Lower leg skin (tissue), 4 donors: Measurements from ENCODE around the gene OSBPL5. TPM values are rescaled to one million over a fixed set of nuclear protein-coding genes. Genes with fewer than 3 reads are reported as not detected.

Experiments used
- DNase-seq, 2 donors: peaks; one replicate each; pipeline ENCODE4 v3.0.0-alpha.2; 2019; ENCODE audit warnings: low spot score in 2 of 2
- H3K4me3 ChIP-seq: fragments of 200-600 bp; sonication (generic); 2 replicates; pipeline ENCODE4 v1.5.1; 2017; ENCODE audit warnings: mild to moderate bottlenecking, low read depth; ENCODE audit not compliant: poor library complexity, severe bottlenecking
- POLR2A ChIP-seq, 2 donors: fragments of 450-650 bp; IDR thresholded peaks; one replicate each; pipeline ENCODE4 v1.6.1; 2016 to 2017; ENCODE audit warnings: antibody characterized with exemption in 2 of 2, mild to moderate bottlenecking in 1 of 2, moderate library complexity in 1 of 2
- WGBS, 2 donors: methylation state at CpG; one replicate each; pipeline ENCODE4 v1.1.5; 2018; 5-methylcytosine and 5-hydroxymethylcytosine counted together
- intact Hi-C: fragments of 100-400 bp; cut with DNase I; formaldehyde crosslinking; loops from one replicate; pipeline ENCODE4 v1.15.0; 2023; ENCODE audit warnings: low total_unique reads
- total RNA-seq, 4 donors: library from RNA; depleted of rRNA; stranded (reverse); fragments of >200 nt; gene quantifications; one replicate each; pipeline ENCODE4 v1.1.0, GENCODE V29; 2016
- TF ChIP-seq, protein P1 (sequence below), 3 donors: fragments of 450-650 bp; IDR thresholded peaks; one replicate each; pipeline ENCODE4 v1.5.1; 2016; ENCODE audit warnings: antibody characterized with exemption in 3 of 3, mild to moderate bottlenecking in 3 of 3, moderate library complexity in 2 of 3

The OSBPL5 gene
- total RNA-seq, 4 donors from 2014 or later, result 39.0 to 77.4 (median 64.2) TPM

DNA sequence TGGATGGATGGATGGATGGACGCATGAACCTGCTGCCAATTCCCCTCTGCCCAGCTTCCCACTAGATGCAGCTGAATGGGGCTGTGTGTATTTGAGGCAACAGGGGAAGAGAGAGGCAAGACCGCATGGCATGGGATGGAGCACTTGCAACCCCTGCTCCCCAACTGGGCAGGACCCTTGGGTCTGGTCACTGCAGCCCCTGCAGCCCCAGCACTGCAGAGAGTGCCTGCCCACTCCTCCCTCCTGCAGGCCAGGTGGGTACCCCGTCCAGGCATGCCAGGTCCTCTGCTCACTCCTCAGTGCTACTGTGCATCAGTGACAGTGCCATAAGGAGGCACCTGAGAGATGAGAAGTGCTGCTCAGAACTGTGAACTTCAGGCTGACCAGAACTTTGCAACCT, 40.3 kb downstream of the OSBPL5 start:
- no peak overlapping the region for H3K4me3 ChIP-seq
- no peak for DNase-seq
- WGBS, 2 donors, result 59 to 69% methylated on average over 3 of the region's 3 CpGs
- intact Hi-C loops, result no loop called here
- TF ChIP-seq, protein P1, sequence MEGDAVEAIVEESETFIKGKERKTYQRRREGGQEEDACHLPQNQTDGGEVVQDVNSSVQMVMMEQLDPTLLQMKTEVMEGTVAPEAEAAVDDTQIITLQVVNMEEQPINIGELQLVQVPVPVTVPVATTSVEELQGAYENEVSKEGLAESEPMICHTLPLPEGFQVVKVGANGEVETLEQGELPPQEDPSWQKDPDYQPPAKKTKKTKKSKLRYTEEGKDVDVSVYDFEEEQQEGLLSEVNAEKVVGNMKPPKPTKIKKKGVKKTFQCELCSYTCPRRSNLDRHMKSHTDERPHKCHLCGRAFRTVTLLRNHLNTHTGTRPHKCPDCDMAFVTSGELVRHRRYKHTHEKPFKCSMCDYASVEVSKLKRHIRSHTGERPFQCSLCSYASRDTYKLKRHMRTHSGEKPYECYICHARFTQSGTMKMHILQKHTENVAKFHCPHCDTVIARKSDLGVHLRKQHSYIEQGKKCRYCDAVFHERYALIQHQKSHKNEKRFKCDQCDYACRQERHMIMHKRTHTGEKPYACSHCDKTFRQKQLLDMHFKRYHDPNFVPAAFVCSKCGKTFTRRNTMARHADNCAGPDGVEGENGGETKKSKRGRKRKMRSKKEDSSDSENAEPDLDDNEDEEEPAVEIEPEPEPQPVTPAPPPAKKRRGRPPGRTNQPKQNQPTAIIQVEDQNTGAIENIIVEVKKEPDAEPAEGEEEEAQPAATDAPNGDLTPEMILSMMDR (IDR thresholded peaks at IDR 0.05), result no peak
- TF ChIP-seq POLR2A (IDR thresholded peaks at IDR 0.05), result no peak

DNA sequence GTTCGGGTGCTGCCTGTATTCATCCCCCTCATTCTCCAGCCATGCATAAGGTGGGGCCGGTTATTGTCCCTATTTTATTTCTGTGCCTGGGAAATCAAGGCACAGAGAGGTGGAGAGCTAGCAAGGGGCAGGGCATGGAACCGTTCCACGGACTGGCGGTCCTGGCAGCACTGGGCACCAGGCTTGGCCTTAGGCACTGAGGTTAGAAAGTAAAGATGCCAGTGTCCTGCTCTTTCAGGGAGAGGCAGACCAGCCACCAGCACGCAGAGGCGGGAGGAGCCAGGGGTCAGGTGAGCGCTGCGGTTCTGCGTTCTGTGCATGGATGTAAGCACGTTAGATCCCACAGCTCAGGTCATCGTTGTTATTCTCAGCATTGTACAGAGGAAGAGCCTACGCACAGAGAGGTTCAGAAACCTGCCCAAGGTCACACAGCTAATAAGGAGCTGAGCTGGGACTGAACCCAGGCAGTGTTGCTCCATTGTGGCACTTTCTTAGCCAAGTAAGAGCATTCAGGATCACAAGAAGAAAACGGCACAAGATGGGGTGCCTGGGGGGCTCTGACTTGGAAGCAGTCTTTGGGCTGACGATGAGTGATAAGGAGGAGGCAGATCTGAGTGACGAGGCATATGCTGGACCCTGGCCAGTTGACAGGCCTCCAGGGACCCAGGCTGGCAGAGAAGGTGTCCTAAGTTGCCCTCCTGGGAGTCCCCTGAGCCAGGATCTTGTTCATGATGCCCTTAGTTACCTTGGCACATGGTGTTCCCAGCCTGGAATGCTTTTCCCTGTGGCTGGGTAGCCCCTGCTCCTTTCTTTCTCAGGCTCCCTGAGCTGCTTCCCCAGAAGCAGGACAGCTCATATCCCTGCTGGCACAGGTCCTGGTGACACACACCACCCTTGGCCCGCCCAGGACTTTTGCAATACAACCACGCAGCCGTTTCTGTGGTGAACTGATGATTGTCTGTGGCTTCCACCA, 41.1 kb downstream of the OSBPL5 start:
- TF ChIP-seq, protein P1 (IDR thresholded peaks at IDR 0.05), result no peak
- no peak for TF ChIP-seq POLR2A (IDR thresholded peaks at IDR 0.05)
- 45 to 50% methylated on average over 18 to 19 of the region's 19 CpGs for WGBS, 2 donors
- intact Hi-C loops, result no loop called here
- peak; percentile 91 to 97 for DNase-seq
- H3K4me3 ChIP-seq, result no peak overlapping the region

DNA sequence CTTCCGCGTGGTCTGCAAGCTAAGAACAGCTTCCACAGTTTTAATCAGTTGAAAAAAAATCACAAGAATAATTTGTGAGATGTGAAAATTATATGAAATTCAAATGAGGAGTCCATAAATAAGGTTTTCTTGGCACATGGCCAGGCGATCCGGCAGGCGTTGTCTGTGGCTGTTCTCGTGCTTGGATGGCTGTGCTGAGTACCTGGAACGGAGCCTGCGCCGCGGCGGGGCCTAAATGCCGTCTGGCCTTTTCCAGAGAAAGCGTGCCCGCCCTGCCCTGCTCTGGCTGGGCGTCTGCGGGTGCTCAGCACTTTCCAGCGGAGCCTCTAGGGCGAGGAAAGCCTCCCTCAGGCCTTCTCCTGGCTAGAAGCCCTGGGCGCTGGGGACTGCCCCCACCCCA, 41.8 kb downstream of the OSBPL5 start:
- intact Hi-C loops, result no loop called here
- no peak overlapping the region for H3K4me3 ChIP-seq
- peak; percentile 83 to 97 for DNase-seq
- 29 to 33% methylated on average over 19 of the region's 19 CpGs for WGBS, 2 donors
- TF ChIP-seq POLR2A (IDR thresholded peaks at IDR 0.05), result no peak
- TF ChIP-seq, protein P1 (IDR thresholded peaks at IDR 0.05), result no peak

DNA sequence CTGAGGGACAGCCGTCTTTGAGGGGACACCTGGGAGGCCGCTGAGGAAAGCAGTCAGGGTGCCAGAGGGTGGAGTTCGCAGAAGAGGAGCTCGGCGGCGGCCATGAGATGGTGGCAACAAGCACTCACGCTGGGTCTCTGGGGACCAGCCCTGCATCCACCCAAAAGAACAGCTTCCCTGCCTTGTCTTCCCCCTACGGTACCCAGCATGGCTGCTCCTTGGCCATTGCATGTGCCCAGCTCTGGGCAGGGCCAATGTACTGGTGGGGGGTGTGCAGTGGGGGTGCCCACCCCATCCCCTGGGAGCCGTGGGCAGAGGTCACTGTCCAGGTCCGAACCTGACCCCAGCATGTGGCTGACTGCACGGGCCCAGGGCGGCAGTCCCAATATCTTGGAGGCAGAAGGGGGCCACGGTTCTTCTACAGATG, 42.3 kb downstream of the OSBPL5 start:
- no peak for DNase-seq
- intact Hi-C loops, result no loop called here
- TF ChIP-seq, protein P1 (IDR thresholded peaks at IDR 0.05), result no peak
- TF ChIP-seq POLR2A (IDR thresholded peaks at IDR 0.05), result no peak
- H3K4me3 ChIP-seq, result no peak overlapping the region
- 78 to 85% methylated on average over 13 of the region's 13 CpGs for WGBS, 2 donors

DNA sequence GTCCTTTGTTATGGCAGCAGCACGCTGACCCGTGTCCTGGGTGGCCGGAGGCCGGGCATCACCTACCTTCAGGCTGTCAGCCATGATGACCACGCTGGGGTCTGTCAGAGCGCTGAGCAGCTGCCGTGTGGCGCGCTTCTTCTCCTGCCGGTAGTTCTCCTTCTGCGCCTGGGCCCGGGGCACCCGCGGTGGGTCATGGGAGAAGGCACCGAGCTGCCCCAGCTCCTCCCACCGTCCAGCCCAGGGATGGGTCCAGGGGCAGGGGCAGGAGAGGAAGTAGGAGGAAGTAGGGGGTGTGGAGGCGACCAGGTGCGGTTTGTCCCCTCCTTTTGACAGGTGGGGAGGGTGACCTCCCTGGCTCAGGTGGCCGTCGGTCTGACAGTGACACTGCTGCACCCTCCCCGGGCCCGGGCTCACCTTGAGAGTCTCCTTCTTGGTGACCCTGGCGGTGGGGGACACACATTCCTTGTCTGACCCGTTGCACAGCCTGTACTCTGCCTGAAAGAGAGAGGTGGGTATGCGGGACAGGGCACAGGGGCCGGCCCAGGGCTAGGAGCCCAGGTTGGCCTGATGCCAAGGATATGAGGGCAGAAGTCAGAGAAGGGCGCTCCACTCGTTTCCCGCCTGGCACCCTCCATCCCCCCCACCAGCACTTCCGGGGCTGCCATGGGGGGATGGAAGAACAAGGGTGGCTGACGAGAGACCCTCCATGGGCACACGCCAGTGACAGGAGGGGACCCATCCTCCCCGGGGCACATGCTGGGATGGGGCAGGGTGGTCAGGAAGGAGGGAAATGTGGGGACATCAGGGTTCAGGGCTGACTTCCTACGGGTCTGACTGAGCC, 43.0 kb downstream of the OSBPL5 start:
- no peak overlapping the region for H3K4me3 ChIP-seq
- no peak for TF ChIP-seq POLR2A (IDR thresholded peaks at IDR 0.05)
- TF ChIP-seq, protein P1 (IDR thresholded peaks at IDR 0.05), result no peak
- 87 to 90% methylated on average over 30 to 32 of the region's 34 CpGs for WGBS, 2 donors
- peak in 1 of 2 donors; percentile 84 for DNase-seq
- intact Hi-C loops, result no loop called here
